ENCODE data around the gene THSD4.

THSD4 gene

GRCh38 chr15:71341811-71342550 is 226.7 kb downstream of the THSD4 start:
- DNase-seq (ENCODE audit: low read depth): no peak
- H3K4me3 ChIP-seq (ENCODE audit: low read length): no peak overlapping the region
- no peak for TF ChIP-seq CTCF (conservative IDR thresholded peaks at IDR 0.05; ENCODE audit: low read depth, low read length)

GRCh38 chr15:71342658-71343057 is 227.4 kb downstream of the THSD4 start:
- no peak for TF ChIP-seq CTCF (conservative IDR thresholded peaks at IDR 0.05; ENCODE audit: low read depth, low read length)
- DNase-seq (ENCODE audit: low read depth): no peak
- H3K4me3 ChIP-seq (ENCODE audit: low read length): no peak overlapping the region

- no peak overlapping the region for H3K4me3 ChIP-seq (ENCODE audit: low read length)
- no peak for TF ChIP-seq CTCF (conservative IDR thresholded peaks at IDR 0.05; ENCODE audit: low read depth, low read length)
- no peak for DNase-seq (ENCODE audit: low read depth)
These were observed 229.0 kb downstream of the THSD4 start for GRCh38 chr15:71344316-71344715.

GRCh38 chr15:71345186-71345585 is 229.9 kb downstream of the THSD4 start:
- no peak for DNase-seq (ENCODE audit: low read depth)
- H3K4me3 ChIP-seq (ENCODE audit: low read length): no peak overlapping the region
- TF ChIP-seq CTCF (conservative IDR thresholded peaks at IDR 0.05; ENCODE audit: low read depth, low read length): no peak

- no peak overlapping the region for H3K4me3 ChIP-seq (ENCODE audit: low read length)
- DNase-seq (ENCODE audit: low read depth): no peak
- TF ChIP-seq CTCF (conservative IDR thresholded peaks at IDR 0.05; ENCODE audit: low read depth, low read length): no peak
These were observed 231.2 kb downstream of the THSD4 start for GRCh38 chr15:71346464-71346863.

GRCh38 chr15:71348597-71348996 is 233.3 kb downstream of the THSD4 start:
- no peak overlapping the region for H3K4me3 ChIP-seq (ENCODE audit: low read length)
- TF ChIP-seq CTCF (conservative IDR thresholded peaks at IDR 0.05; ENCODE audit: low read depth, low read length): no peak
- DNase-seq (ENCODE audit: low read depth): no peak

GRCh38 chr15:71349336-71349735 is 234.1 kb downstream of the THSD4 start:
- no peak for TF ChIP-seq CTCF (conservative IDR thresholded peaks at IDR 0.05; ENCODE audit: low read depth, low read length)
- no peak for DNase-seq (ENCODE audit: low read depth)
- H3K4me3 ChIP-seq (ENCODE audit: low read length): no peak overlapping the region

Measured in retinal pigment epithelial cell (primary cell).